HT-29 (cell line): ENCODE measurements around the gene NRCAM. TPM values are rescaled to one million over a fixed set of nuclear protein-coding genes. Genes with fewer than 3 reads are reported as not detected.
A peak's percentile ranks its signal among the peaks of the same experiment; 100 is the strongest.
"Not testable (repeated sequence)": the region's sequence is repeated elsewhere in the genome, so short reads cannot be mapped to it uniquely, and the experiment has no call there.

Source experiments
- DNase-seq: peaks from one replicate; pipeline ENCODE4 v3.0.0-alpha.2; 2015; ENCODE audit warnings: low spot score
- total RNA-seq: library from RNA; depleted of rRNA; stranded (reverse); fragments of >200 nt; shearing (Covaris generic); gene quantifications from 2 replicates; pipeline ENCODE4 v1.2.3, GENCODE V29; 2014; rRNA removed

The NRCAM gene
- total RNA-seq: 0.16 and 0.61 TPM in 2 replicates

DNA sequence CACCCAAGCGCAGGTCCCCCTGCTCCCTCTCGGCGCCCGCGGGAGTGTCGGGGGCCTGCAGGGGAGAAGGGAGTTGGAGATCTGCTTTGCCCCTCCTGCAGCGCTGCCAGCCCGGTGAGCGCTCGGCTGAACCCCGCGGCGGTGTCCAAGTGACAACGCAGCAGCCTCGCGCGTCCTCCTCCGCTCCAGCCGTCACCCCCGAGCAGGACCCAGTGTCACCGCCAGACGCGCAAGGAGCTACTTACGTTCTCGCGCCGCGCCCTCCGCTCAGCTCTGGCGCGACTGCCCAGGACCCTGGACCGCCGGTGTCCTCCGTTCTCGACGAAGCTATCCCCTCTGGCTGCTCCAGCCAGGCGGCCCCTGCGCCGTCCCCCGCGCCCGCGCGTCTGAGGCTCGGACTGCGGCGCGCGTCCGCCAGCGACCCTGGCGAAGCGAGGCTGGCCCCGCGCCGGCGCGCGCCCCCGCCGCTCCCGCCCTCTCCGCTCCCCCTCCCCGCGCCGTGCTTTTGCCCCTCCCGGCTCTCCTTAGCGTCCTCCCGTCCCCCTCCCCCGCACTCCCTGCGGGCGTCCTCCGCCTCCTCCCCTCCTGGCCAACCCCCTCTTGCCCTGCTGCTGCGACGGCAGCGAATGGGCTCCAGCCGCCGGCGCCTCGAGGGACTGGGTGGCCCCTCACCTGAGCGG, at the start of gene NRCAM:
Gene NRCAM, minus strand, starts transcription at position 439 of the 680 bp plus-strand sequence. CDS start 216,372 bp downstream, outside the sequence.
- no peak for DNase-seq

DNA sequence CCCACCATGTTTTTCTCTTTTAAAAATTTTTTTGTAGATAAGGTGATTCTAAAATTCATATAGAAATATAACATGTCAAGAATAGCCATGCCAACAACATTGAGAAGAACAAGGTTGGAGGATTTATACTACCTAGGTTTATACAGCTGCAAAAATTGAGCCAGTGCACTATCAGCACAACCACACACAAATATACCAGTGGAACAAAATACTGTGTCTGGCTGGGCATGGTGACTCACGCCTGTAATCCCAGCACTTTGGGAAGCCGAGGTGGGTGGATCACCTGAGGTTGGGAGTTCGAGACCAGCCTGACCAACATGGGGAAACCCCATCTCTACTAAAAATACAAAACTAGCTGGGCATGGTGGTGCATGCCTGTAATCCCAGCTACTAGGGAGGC, 48.3 kb upstream of the NRCAM start:
- DNase-seq: not testable (repeated sequence)

- DNase-seq: no peak
Observed at GRCh38 chr7:108503112-108504026, 47.1 kb upstream of the NRCAM start.

DNA sequence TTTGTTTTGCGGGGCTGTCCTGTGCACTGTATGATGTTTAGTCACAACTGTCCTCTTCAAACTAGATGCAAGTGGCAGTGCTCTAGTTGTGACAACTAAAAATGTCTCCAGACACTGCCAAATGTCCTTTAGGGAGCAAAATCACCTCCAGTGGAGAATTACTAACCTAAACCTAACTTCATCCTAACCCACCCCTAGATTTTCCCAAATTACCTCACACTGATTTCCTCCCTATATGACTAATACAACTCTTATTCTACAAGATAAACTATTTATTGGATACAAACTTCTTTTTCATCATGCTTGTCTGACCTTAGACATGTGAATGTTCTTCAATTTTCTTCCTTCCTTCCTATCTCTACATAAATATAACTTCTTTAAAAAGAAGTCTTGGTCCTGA, 43.3 kb upstream of the NRCAM start:
- no peak for DNase-seq

- no peak for DNase-seq
Observed at GRCh38 chr7:108498481-108498880, 42.2 kb upstream of the NRCAM start.

GRCh38 chr7:108497082-108497725, 41.0 kb upstream of the NRCAM start:
- DNase-seq: peak; percentile 79

DNA sequence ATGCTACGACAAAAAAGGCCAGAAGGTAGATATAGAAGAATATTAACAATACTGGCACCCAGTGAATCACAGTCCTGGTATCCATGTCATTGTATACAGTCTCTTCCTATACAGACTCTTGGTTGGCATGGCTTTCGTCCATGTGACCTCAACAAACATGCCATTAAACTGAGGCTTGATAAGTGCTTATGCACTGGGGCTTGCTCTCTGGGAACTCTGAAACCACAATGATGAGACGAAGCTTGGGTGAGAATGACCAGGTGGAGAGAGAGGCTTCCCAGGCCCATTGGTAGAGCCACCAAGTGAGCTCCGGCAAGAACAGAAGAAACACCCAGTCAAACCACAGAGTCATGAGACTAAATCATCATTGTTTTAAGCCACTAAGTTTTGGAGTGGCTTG, 36.5 kb upstream of the NRCAM start:
- no peak for DNase-seq

GRCh38 chr7:108488768-108489538, 32.7 kb upstream of the NRCAM start:
- no peak for DNase-seq

DNA sequence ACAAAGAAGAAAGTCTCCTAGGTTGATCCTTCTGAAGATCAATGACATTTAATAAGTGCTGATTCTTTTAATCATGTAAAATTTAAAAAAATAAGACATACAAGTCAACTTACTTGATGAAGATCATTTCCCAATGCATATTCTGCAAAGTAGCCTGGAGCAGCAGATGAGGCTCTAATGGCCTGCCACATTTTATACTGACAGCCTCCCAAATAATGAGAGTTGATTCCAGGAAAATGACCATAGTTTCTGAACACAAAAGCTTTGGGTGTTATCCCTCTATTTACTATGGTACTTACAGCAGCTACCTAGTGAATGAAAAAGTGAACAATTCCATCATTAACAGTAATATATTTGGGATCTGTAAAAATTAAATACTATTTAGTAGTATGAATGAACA, 31.4 kb upstream of the NRCAM start:
- no peak for DNase-seq

DNA sequence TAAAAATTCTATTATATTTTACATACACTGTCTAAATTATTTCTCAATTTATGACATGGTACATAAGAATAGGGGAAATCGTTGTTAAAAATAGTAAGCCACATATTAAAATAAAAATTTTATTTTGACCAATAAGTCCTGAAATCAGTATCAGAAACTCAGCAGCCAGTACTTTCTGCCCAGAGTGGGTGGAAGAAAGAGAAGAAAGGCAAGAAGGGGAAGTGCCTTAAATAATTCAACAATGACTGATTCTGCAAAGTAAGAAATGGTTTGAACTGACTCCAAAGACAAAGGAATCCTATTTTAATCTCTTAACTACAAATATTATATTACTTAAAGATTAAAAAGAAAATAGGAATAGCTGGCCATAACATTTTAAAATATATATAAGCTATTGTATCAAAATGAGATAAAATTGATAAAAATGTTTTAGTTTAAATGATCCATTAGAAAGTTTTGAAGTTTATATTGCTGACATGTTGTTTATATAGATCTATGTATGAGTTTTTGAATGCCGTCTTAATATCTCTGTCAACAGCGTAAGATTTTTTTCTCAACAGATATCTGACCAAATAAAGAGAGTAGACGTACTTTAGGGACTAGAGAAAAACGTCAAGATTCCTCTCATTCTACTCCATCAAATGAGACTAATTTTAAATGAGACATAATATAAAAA, 30.2 kb upstream of the NRCAM start:
- DNase-seq: no peak

- DNase-seq: no peak
Observed at GRCh38 chr7:108484137-108484536, 27.9 kb upstream of the NRCAM start.

DNA sequence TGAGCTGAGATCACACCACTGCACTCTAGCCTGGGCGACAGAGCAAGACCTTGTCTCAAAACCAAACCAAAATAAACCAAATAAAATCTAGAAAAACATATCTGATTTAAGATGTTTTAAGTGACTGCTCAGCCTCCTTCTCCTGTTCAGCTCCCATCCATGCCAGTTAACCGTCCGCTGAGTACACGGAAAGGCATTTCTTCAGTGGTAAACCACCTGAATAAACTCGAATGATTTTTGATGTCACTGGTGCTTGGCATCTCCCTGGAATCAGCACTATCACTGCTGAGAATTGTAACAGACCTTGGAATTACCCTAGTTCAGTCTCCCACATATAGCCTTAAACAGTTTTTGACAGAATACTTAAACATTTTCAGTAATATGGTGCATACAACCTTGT, 24.1 kb upstream of the NRCAM start:
- DNase-seq: no peak

DNA sequence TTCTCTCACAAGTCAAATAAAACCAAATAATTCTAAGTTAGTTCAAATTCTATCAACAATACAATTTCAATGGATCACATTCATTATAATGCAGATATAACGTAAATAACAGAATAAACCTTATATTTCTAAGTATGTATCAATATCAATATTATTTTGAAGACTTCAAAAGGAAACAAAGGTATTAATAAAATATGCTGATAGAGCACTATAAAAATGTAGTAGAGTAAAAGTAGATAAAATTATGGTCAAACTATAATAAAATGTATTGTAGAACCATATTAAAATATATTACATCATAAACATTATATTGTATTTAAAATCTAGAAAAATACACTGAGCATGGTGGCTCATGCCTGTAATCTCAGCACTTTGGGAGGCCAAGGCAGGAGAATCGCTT, 23.5 kb upstream of the NRCAM start:
- no peak for DNase-seq

DNA sequence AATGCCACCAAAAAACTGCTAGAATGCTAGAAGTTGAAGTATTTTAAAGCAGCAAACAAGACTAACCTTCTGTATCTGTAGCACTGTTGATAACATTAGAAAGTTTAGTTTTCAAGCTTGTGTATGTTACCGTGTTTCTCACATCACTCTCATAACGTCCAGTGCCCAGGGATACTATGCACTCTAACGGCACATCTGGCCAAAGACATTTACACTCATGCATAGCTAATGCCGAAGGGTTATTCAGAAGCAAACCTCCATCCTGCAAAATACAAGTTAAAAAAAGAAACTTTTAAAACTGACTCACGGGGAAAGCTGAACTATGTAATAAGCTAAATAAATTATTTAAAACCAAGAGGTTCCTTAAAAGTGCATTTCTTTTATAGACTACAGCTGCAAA, 22.9 kb upstream of the NRCAM start:
- DNase-seq: no peak

DNA sequence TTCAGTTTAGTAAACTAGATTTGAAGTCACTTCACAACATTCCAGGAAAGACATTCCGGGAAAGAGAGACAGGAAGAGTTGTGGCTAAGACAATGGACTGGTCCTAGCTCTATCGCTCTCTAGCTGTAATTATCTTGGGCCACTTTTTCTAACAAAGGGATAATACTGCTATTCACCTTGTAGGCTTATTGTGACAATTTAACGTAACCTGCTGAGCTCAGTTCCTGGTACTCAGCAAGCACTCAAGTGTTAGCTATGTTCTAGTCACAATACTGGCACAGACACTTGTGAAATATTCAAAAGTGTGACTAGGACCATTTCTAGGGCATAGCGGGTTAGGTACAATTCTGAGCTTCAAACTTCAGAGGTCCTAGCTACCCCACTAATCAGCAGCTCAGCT, 12.0 kb upstream of the NRCAM start:
- DNase-seq: no peak

GRCh38 chr7:108467391-108467790, 11.2 kb upstream of the NRCAM start:
- no peak for DNase-seq

GRCh38 chr7:108466322-108466721, 10.1 kb upstream of the NRCAM start:
- not testable (repeated sequence) for DNase-seq

DNA sequence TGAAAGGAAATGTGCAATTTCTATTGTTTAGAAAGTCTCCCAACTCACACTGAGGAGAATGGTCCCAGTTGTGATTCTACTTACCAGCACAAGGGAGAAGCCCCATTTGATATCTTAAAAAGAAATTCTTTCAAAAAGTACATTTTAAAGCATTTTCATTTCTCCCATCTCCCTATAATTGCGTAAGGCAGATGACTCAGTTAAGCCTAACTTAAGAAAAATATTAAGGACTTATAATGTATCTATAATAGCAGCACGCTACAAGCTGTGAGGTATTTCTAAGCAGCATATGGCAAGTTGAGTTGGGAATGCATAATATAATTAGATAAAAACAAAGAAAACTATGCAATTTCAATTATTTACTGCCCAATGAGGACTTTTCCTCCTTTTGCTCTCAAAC, 8.5 kb upstream of the NRCAM start:
- DNase-seq: no peak

- no peak for DNase-seq
Observed at GRCh38 chr7:108463613-108464012, 7.4 kb upstream of the NRCAM start.

DNA sequence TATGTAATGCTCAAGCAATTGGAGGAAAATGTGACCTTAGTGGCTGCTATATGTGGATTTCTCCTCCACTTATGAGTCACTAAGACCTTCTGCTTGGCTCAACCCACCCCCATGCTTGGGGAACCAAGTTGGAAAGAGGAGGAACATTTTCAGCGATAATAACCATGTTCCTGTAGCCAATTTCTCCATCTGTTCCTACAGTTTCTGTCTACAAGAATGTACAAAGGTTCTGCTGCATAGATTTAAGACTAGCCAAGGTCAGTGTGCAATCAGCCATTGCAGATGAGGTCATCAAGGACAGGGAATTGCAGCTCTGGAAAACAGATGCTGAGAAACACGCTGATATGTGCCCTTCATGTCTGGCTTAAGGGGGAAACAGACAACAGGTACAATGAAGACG, 5.6 kb upstream of the NRCAM start:
- DNase-seq: no peak

DNA sequence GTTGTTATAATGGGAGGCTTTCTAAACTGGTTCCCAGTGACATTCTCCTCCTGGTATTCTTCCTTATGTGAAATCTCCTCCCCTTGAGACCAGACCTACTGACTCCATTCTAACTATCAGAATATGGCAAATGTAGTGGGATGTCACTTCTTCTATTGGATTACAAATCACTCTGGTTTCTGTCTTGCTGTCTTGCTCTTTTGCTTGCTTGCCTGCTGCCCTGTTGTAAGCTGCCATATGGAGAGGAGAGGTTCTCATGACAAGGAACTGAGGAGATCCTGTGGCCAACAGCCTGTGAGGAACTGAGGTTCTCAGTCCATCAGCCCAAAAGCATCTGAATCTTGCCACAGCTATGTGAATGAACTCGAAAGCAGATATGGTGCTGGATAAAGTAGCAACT, 4.7 kb upstream of the NRCAM start:
- DNase-seq: no peak
